Liver (tissue), 9 donors: ENCODE results near the gene PSMD4. TPM values are rescaled to one million over a fixed set of nuclear protein-coding genes. Genes with fewer than 3 reads are reported as not detected.

Source experiments
- DNase-seq: peaks from one replicate; pipeline ENCODE4 v3.0.0-alpha.2; 2017; ENCODE audit warnings: low spot score
- H3K27ac ChIP-seq, 2 donors: one replicate each; pipeline ENCODE4 v1.7.0; 2013; ENCODE audit warnings: inconsistent platforms in 2 of 2, low read length in 2 of 2, control low read depth in 1 of 2, low read depth in 1 of 2, mild to moderate bottlenecking in 1 of 2
- H3K27me3 ChIP-seq, 4 donors: one replicate each; pipeline versions ENCODE4 v1.6.1 to v1.7.0; 2013; ENCODE audit warnings: low read length in 3 of 4, inconsistent platforms in 1 of 4, mild to moderate bottlenecking in 1 of 4, moderate library complexity in 1 of 4; ENCODE audit not compliant: control insufficient read depth in 4 of 4, insufficient read depth in 4 of 4
- H3K36me3 ChIP-seq, 4 donors: one replicate each; pipeline versions ENCODE4 v1.6.1 to v1.7.0; 2013; ENCODE audit warnings: low read length in 3 of 4, mild to moderate bottlenecking in 3 of 4, low read depth in 1 of 4, moderate library complexity in 1 of 4; ENCODE audit not compliant: control insufficient read depth in 4 of 4, insufficient read depth in 3 of 4
- H3K4me1 ChIP-seq, 4 donors: one replicate each; pipeline versions ENCODE4 v1.6.1 to v1.7.0; 2013; ENCODE audit warnings: low read length in 3 of 4, mild to moderate bottlenecking in 3 of 4, moderate library complexity in 1 of 4; ENCODE audit not compliant: control insufficient read depth in 4 of 4, insufficient read depth in 4 of 4
- H3K4me3 ChIP-seq, 3 donors: one replicate each; pipeline versions ENCODE4 v1.6.1 to v1.7.0; 2013; ENCODE audit warnings: low read length in 3 of 3, control low read depth in 1 of 3, low read depth in 1 of 3, mild to moderate bottlenecking in 1 of 3
- H3K9ac ChIP-seq, 2 donors: one replicate each; pipeline ENCODE4 v1.7.0; 2013; ENCODE audit warnings: low read length in 2 of 2, mild to moderate bottlenecking in 2 of 2, moderate library complexity in 2 of 2, control low read depth in 1 of 2, low read depth in 1 of 2
- H3K9me3 ChIP-seq, 4 donors: one replicate each; pipeline versions ENCODE4 v1.6.1 to v1.7.0; 2013; ENCODE audit warnings: low read length in 3 of 4; ENCODE audit not compliant: control insufficient read depth in 4 of 4
- CTCF ChIP-seq: fragments of 150-350 bp; IDR thresholded peaks from 2 replicates; pipeline ENCODE4 v1.5.1; 2017; ENCODE audit warnings: improper control_type of control experiment, low read depth, low read length; ENCODE audit not compliant: missing input control
- EGR1 ChIP-seq, 2 donors: IDR thresholded peaks; 2 replicates each; pipeline ENCODE4 v1.6.1; 2016 to 2018; ENCODE audit warnings: antibody characterized with exemption in 2 of 2, low read depth in 2 of 2
- FOXA1 ChIP-seq: IDR thresholded peaks from 2 replicates; pipeline ENCODE4 v1.6.1; 2016; ENCODE audit warnings: antibody characterized with exemption
- FOXA2 ChIP-seq: IDR thresholded peaks from 2 replicates; pipeline ENCODE4 v1.6.1; 2016; ENCODE audit warnings: antibody characterized with exemption
- GABPA ChIP-seq, 2 donors: IDR thresholded peaks in 1 of 2; conservative IDR thresholded peaks in 1 of 2; 2 replicates each; pipeline ENCODE4 v1.6.1; 2016; ENCODE audit warnings: antibody characterized with exemption in 2 of 2, mild to moderate bottlenecking in 1 of 2, moderate library complexity in 1 of 2
- HNF4A ChIP-seq, 2 donors: conservative IDR thresholded peaks; 2 replicates each; pipeline ENCODE4 v1.6.1; 2016; ENCODE audit warnings: antibody characterized with exemption in 2 of 2, mild to moderate bottlenecking in 2 of 2
- HNF4G ChIP-seq: IDR thresholded peaks from 2 replicates; pipeline ENCODE4 v1.6.1; 2016; ENCODE audit warnings: antibody characterized with exemption
- JUND ChIP-seq, 2 donors: IDR thresholded peaks; 2 replicates each; pipeline ENCODE4 v1.6.1; 2016; ENCODE audit warnings: antibody characterized with exemption in 2 of 2
- NR2F2 ChIP-seq: IDR thresholded peaks from 2 replicates; pipeline ENCODE4 v1.6.1; 2016; ENCODE audit warnings: antibody characterized with exemption
- RAD21 ChIP-seq, 2 donors: IDR thresholded peaks; 2 replicates each; pipeline ENCODE4 v1.6.1; 2016; ENCODE audit warnings: antibody characterized with exemption in 2 of 2, mild to moderate bottlenecking in 2 of 2
- REST ChIP-seq: IDR thresholded peaks from 2 replicates; pipeline ENCODE4 v1.6.1; 2016; ENCODE audit warnings: antibody characterized with exemption, mild to moderate bottlenecking
- RXRA ChIP-seq, 2 donors: IDR thresholded peaks; 2 replicates each; pipeline ENCODE4 v1.6.1; 2017 to 2018; ENCODE audit warnings: antibody characterized with exemption in 2 of 2, mild to moderate bottlenecking in 1 of 2
- SP1 ChIP-seq: IDR thresholded peaks from 2 replicates; pipeline ENCODE4 v1.6.1; 2018; ENCODE audit warnings: antibody characterized with exemption, mild to moderate bottlenecking
- TAF1 ChIP-seq: conservative IDR thresholded peaks from 2 replicates; pipeline ENCODE4 v1.6.1; 2016; ENCODE audit warnings: antibody characterized with exemption, mild to moderate bottlenecking
- YY1 ChIP-seq: IDR thresholded peaks from 2 replicates; pipeline ENCODE4 v1.6.1; 2016; ENCODE audit warnings: antibody characterized with exemption, mild to moderate bottlenecking
- whole genome bisulfite sequencing: extraction: QIAGEN DNeasy Blood & Tissue Kit; methylation state at CpG from one replicate; pipeline ENCODE4 v1.1.7; 2013; 5-methylcytosine and 5-hydroxymethylcytosine counted together
- polyA plus RNA-seq, 2 donors: library from polyadenylated mRNA; stranded (reverse) in 1 of 2; unstranded in 1 of 2; fragments of 200-250 nt in 1 of 2; fragments of >200 nt in 1 of 2; fragmentation: Nextera tagmentation in 1 of 2; extraction: Ambion mirVana in 1 of 2; gene quantifications; one replicate each; pipeline versions ENCODE4 v1.2.1 to v1.2.3, GENCODE V29; 2013 to 2015
- total RNA-seq, 2 donors: library from RNA; depleted of rRNA; stranded (reverse); fragments of >200 nt; gene quantifications; one replicate each; pipeline ENCODE4 v1.2.3, GENCODE V29; 2014
- TF ChIP-seq, protein P1 (sequence below): IDR thresholded peaks from 2 replicates; pipeline ENCODE4 v1.6.1; 2016; ENCODE audit warnings: antibody characterized with exemption
- TF ChIP-seq, protein P2 (sequence below): IDR thresholded peaks from 2 replicates; pipeline ENCODE4 v1.6.1; 2016; ENCODE audit warnings: antibody characterized with exemption
- TF ChIP-seq, protein P3 (sequence below): IDR thresholded peaks from 2 replicates; pipeline ENCODE4 v1.6.1; 2016; ENCODE audit warnings: antibody characterized with exemption
- donor health status: healthy.
- donor health status: healthy.
- donor health status: healthy.
- donor health status: healthy.
- donor health status: healthy.

The PSMD4 gene
- total and polyA plus RNA-seq, 4 donors, result 77.7 to 108 (median 87.0) TPM

DNA sequence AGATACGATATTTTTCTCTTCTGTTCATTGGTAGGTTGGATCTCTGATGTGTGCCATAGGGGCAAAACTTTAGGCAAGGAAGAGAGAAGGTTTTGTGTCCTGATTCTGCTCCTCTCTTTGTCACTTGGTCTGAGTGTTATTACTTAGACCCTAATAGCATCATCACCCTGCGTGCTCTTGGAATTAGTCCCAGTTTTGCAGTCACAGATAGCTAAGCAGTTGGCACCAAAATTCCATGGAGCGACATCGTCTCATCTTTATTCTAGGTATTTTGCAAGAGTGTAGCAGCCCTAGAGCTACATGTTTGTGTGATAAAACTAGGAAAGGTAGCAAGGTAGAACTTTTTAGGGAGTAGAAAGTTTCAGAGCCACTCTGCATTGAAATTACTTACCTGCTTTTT, 32.4 kb upstream of the PSMD4 start:
- no peaks in the 10 kb centered on the region for H3K4me1 ChIP-seq
- WGBS, result 68% methylated on average over 4 of the region's 4 CpGs
- H3K4me3 ChIP-seq, result no peak overlapping the region
- DNase-seq, result no peak
- no peaks in the 10 kb centered on the region for H3K9me3 ChIP-seq
- no peak overlapping the region for H3K27ac ChIP-seq
- no peaks in the 10 kb centered on the region for H3K27me3 ChIP-seq
- H3K9ac ChIP-seq, result no peak overlapping the region
- no peak for TF ChIP-seq RXRA (IDR thresholded peaks at IDR 0.05)
- TF ChIP-seq, protein P1, sequence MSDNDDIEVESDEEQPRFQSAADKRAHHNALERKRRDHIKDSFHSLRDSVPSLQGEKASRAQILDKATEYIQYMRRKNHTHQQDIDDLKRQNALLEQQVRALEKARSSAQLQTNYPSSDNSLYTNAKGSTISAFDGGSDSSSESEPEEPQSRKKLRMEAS, result no peak
- TF ChIP-seq NR2F2, result no peak
- TF ChIP-seq EGR1 (IDR thresholded peaks at IDR 0.05; ENCODE audit: low read depth in 2 of 2), result no peak
- peaks cover 4 to 14% (median 8%) of the 10 kb centered on the region in 4 donors for H3K36me3 ChIP-seq

DNA sequence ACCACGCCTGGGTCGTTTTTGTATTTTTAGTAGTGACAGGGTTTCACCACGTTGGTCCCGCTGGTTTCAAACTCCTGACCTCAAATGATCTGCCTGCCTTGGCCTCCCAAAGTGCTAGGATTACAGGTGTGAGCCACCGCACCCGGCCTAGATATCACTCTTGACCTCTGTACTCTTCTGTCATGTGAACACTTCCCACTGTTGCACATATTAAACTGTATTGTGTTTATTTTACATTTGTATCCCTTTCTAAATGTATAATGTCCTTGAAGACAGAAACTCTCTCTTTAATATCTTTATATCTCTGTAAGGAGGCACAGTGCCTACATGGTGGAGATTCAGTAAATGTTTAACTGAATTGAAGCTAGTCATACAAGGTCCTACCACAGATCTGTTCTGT, 19.3 kb upstream of the PSMD4 start:
- no peak overlapping the region for H3K4me3 ChIP-seq
- DNase-seq, result no peak
- no peaks in the 10 kb centered on the region for H3K27me3 ChIP-seq
- no peaks in the 10 kb centered on the region for H3K4me1 ChIP-seq
- H3K36me3 ChIP-seq, result peaks cover 22 to 89% (median 77%) of the 10 kb centered on the region in 4 donors
- no peak overlapping the region for H3K27ac ChIP-seq
- 81% methylated on average over 6 of the region's 6 CpGs for WGBS
- TF ChIP-seq FOXA2, result no peak
- TF ChIP-seq, protein P1, result no peak
- H3K9ac ChIP-seq, result no peak overlapping the region
- no peaks in the 10 kb centered on the region for H3K9me3 ChIP-seq

GRCh38 chr1:151237678-151238466, 16.7 kb upstream of the PSMD4 start:
- WGBS, result 92% methylated on average over 4 of the region's 4 CpGs
- no peak overlapping the region for H3K9ac ChIP-seq
- H3K9me3 ChIP-seq, result no peaks in the 10 kb centered on the region
- DNase-seq, result no peak
- TF ChIP-seq YY1, result no peak
- TF ChIP-seq, protein P2, sequence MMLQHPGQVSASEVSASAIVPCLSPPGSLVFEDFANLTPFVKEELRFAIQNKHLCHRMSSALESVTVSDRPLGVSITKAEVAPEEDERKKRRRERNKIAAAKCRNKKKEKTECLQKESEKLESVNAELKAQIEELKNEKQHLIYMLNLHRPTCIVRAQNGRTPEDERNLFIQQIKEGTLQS, result no peak
- TF ChIP-seq RXRA (IDR thresholded peaks at IDR 0.05), result no peak
- TF ChIP-seq FOXA1, result no peak
- TF ChIP-seq NR2F2, result no peak
- TF ChIP-seq JUND (IDR thresholded peaks at IDR 0.05), result no peak
- TF ChIP-seq RAD21 (IDR thresholded peaks at IDR 0.05), result no peak
- TF ChIP-seq, protein P3, sequence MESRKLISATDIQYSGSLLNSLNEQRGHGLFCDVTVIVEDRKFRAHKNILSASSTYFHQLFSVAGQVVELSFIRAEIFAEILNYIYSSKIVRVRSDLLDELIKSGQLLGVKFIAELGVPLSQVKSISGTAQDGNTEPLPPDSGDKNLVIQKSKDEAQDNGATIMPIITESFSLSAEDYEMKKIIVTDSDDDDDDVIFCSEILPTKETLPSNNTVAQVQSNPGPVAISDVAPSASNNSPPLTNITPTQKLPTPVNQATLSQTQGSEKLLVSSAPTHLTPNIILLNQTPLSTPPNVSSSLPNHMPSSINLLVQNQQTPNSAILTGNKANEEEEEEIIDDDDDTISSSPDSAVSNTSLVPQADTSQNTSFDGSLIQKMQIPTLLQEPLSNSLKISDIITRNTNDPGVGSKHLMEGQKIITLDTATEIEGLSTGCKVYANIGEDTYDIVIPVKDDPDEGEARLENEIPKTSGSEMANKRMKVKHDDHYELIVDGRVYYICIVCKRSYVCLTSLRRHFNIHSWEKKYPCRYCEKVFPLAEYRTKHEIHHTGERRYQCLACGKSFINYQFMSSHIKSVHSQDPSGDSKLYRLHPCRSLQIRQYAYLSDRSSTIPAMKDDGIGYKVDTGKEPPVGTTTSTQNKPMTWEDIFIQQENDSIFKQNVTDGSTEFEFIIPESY, result no peak
- TF ChIP-seq EGR1 (IDR thresholded peaks at IDR 0.05; ENCODE audit: low read depth in 2 of 2), result no peak
- no peak for TF ChIP-seq HNF4G
- no peak for TF ChIP-seq CTCF
- no peak for TF ChIP-seq GABPA (IDR thresholded peaks at IDR 0.05 in 1 of 2, conservative IDR thresholded peaks at IDR 0.05 in 1 of 2)
- TF ChIP-seq FOXA2, result no peak
- no peak for TF ChIP-seq REST
- no peak for TF ChIP-seq HNF4A (conservative IDR thresholded peaks at IDR 0.05)
- TF ChIP-seq, protein P1, result no peak
- no peak for TF ChIP-seq TAF1
- TF ChIP-seq SP1, result no peak
- peaks cover 26 to 86% (median 73%) of the 10 kb centered on the region in 4 donors for H3K36me3 ChIP-seq
- H3K27me3 ChIP-seq, result no peaks in the 10 kb centered on the region
- no peak overlapping the region for H3K27ac ChIP-seq
- H3K4me3 ChIP-seq, result no peak overlapping the region
- H3K4me1 ChIP-seq, result no peaks in the 10 kb centered on the region
